HT-29 (cell line): Measurements from ENCODE around the gene ARFGAP2. TPM values are rescaled to one million over a fixed set of nuclear protein-coding genes. Genes with fewer than 3 reads are reported as not detected.
A peak's percentile ranks its signal among the peaks of the same experiment; 100 is the strongest.

Experiments used
- DNase-seq: peaks from one replicate; pipeline ENCODE4 v3.0.0-alpha.2; 2015; ENCODE audit warnings: low spot score
- total RNA-seq: library from RNA; depleted of rRNA; stranded (reverse); fragments of >200 nt; shearing (Covaris generic); gene quantifications from 2 replicates; pipeline ENCODE4 v1.2.3, GENCODE V29; 2014

The ARFGAP2 gene
- total RNA-seq, 1 experiment from 2014 or later = 181 TPM

- no peak for DNase-seq
Measured at GRCh38 chr11:47148903-47149531, 27.7 kb downstream of the ARFGAP2 start.

- no peak for DNase-seq
Measured at GRCh38 chr11:47148270-47148669, 28.4 kb downstream of the ARFGAP2 start.

GRCh38 chr11:47147681-47148080 lies 29.0 kb downstream of the ARFGAP2 start:
- no peak for DNase-seq

GRCh38 chr11:47147250-47147649 lies 29.4 kb downstream of the ARFGAP2 start:
- DNase-seq = no peak

- no peak for DNase-seq
Measured at GRCh38 chr11:47144541-47144940, 32.1 kb downstream of the ARFGAP2 start.

GRCh38 chr11:47143322-47143721 lies 33.4 kb downstream of the ARFGAP2 start:
- DNase-seq = no peak

- no peak for DNase-seq
Measured at GRCh38 chr11:47139878-47140277, 36.8 kb downstream of the ARFGAP2 start.

- DNase-seq = no peak
Measured at GRCh38 chr11:47137476-47137875, 39.2 kb downstream of the ARFGAP2 start.

- DNase-seq = no peak
Measured at GRCh38 chr11:47136921-47137320, 39.8 kb downstream of the ARFGAP2 start.

- no peak for DNase-seq
Measured at GRCh38 chr11:47136327-47136726, 40.4 kb downstream of the ARFGAP2 start.

- no peak for DNase-seq
Measured at GRCh38 chr11:47132981-47133380, 43.7 kb downstream of the ARFGAP2 start.

GRCh38 chr11:47132490-47132889 lies 44.2 kb downstream of the ARFGAP2 start:
- no peak for DNase-seq

- no peak for DNase-seq
Measured at GRCh38 chr11:47131136-47131535, 45.5 kb downstream of the ARFGAP2 start.

- DNase-seq = no peak
Measured at GRCh38 chr11:47130543-47130942, 46.1 kb downstream of the ARFGAP2 start.

GRCh38 chr11:47127213-47127612 lies 49.5 kb downstream of the ARFGAP2 start:
- DNase-seq = no peak

GRCh38 chr11:47125083-47125482 lies 51.6 kb downstream of the ARFGAP2 start:
- no peak for DNase-seq

- no peak for DNase-seq
Measured at GRCh38 chr11:47124675-47125074, 52.0 kb downstream of the ARFGAP2 start.

- DNase-seq = no peak
Measured at GRCh38 chr11:47123094-47123493, 53.6 kb downstream of the ARFGAP2 start.

GRCh38 chr11:47121731-47122130 lies 54.9 kb downstream of the ARFGAP2 start:
- no peak for DNase-seq

- DNase-seq = no peak
Measured at GRCh38 chr11:47121056-47121455, 55.6 kb downstream of the ARFGAP2 start.

GRCh38 chr11:47118958-47119688 lies 57.6 kb downstream of the ARFGAP2 start:
- DNase-seq = peak; percentile 47
